DMS53 (cell line): Measurements from ENCODE around the gene IQSEC1.

Source experiments
- DNase-seq: peaks from one replicate; lab custom pipeline; 2025; lab: John Stamatoyannopoulos, UW

The IQSEC1 gene

GRCh38 chr3:13107661-13108060, 34.4 kb upstream of the IQSEC1 start:
- no peak for DNase-seq

GRCh38 chr3:13106308-13107001, 33.2 kb upstream of the IQSEC1 start:
- DNase-seq, result peak; percentile 76

- DNase-seq, result peak; percentile 20
Observed at GRCh38 chr3:13105896-13106250, 32.6 kb upstream of the IQSEC1 start.

DNA sequence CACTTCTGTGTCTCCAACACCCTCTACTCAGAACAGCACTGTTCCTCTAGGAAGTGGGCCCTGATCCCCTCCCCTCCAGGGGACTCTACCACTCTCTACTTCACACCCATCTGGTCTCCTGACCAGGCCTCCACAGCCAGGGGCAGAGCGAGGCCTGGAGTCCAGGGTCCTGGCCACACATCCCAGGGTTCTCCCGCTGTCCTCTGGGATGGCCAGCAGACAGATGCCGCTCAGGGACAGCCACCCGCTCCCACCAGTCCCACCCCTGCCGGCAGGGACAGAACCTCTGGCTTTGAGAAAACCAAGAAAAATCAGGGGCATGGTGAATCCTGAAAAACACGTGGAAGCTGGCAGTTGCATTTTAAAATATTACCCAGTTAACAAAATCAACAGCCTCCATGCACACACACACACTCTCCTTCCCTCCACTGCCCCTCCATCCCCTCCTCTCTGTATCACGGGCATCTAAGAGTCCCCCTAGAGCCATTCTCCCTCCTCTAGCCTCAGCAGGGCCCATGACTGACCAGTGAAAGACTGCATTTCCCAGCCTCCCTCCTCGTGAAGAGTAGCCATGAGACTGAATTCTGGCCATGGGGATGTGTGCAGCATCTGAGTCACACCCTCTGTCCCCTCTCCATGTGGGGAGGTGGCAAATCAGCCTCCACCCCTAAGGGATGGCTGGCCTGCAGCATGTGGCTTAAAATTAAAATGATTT, 32.1 kb upstream of the IQSEC1 start:
- no peak for DNase-seq

- DNase-seq, result no peak
Observed at GRCh38 chr3:13104511-13104910, 31.3 kb upstream of the IQSEC1 start.

DNA sequence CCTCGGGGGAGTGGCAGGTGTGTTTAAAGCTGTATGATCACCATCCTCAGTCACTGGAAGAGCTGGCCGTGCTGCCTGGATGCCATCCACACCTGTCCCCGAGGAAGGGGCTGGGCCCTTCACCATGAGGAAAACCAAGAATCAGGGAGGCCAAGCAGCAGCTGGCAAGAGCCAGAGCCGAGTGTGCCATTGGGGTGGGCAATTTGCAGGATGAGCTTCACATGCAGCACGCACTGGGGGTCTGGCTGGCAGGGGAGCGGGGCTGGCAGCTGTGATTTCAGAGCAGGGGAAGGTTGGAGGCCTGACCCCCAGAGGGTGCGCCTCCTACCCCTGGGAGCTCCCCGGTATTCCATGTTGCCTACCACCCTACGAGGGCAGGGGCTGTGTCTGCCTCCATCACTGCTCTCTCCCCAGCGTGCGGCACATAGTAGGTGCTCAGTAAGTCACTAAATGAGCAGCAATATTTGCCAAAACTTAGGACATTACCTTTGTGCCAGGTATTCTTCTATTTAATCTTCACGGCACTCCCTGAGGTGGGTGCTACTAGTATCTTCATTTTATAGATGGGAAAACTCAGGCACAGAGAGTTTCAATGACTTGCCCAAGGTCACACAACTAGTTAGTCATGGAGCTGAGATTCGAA, 30.3 kb upstream of the IQSEC1 start:
- DNase-seq, result no peak

DNA sequence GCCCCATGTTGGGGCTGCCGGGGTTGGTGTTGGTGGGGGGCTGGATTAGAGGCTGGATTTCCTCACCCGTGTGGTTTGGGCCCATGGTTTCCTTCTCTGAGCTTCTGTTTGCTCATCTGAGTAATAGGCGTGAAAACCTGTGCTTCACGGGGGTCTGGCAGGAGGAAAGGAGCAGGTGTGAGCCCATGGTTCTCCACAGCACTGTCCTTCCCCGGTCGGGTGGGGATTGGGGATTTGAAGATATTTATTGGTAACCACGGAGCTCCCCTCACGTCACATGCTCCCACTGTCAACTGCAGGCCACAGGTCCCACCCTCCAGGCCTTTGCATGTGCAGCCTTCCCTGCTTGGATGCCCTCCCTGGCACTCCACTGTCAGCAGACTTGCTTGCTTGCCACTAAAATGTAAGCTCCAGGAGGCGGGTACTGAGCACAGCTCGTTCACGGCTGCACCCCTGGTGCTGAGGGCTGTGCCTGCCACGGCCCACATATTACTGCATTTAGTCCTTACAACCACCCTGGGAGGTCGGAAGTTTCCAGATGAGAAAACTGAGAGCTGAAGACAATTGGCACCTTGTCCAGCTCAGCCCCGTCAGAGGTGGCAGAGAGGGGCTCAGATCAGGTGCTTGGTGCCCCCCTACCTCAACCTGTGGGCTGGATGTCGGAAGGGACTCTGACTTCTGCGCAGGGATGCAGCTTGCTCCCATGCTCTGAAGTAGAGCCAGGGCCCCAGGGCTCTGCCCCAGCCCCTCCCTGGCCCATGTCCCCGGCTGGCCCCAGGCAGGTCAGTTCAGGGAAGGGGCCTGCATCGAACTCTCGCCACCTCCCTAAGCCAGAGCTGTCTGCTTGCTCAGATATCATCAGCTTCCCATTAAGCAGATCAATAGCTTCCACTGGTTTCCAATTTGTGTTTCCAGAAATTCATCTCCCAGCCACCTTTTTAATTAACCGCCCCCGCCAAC, 29.4 kb upstream of the IQSEC1 start:
- DNase-seq, result no peak

DNA sequence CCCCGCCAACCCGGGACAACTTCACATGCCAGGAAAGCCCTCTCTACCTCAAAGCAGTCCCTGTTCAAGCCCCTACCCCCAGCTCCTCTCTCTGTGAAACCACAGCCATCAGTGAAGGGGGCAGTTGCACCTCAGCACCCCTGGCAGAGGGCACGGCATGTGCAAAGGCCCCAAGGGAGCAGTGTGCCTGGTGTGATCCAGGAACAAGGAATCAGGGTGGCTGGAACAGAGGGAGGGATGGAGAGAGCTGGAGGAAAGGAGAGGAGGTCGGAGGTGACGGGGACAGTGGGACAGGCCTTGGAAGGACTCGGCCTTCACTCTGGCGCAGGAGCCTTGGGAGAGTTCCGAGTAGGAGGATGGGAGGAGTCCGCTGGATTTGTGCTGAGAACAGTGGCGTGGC, 26.5 kb upstream of the IQSEC1 start:
- no peak for DNase-seq

GRCh38 chr3:13098192-13098988, 25.2 kb upstream of the IQSEC1 start:
- no peak for DNase-seq

GRCh38 chr3:13096356-13096755, 23.1 kb upstream of the IQSEC1 start:
- no peak for DNase-seq

GRCh38 chr3:13095408-13095937, 22.2 kb upstream of the IQSEC1 start:
- DNase-seq, result no peak

- DNase-seq, result no peak
Observed at GRCh38 chr3:13093687-13094086, 20.5 kb upstream of the IQSEC1 start.

DNA sequence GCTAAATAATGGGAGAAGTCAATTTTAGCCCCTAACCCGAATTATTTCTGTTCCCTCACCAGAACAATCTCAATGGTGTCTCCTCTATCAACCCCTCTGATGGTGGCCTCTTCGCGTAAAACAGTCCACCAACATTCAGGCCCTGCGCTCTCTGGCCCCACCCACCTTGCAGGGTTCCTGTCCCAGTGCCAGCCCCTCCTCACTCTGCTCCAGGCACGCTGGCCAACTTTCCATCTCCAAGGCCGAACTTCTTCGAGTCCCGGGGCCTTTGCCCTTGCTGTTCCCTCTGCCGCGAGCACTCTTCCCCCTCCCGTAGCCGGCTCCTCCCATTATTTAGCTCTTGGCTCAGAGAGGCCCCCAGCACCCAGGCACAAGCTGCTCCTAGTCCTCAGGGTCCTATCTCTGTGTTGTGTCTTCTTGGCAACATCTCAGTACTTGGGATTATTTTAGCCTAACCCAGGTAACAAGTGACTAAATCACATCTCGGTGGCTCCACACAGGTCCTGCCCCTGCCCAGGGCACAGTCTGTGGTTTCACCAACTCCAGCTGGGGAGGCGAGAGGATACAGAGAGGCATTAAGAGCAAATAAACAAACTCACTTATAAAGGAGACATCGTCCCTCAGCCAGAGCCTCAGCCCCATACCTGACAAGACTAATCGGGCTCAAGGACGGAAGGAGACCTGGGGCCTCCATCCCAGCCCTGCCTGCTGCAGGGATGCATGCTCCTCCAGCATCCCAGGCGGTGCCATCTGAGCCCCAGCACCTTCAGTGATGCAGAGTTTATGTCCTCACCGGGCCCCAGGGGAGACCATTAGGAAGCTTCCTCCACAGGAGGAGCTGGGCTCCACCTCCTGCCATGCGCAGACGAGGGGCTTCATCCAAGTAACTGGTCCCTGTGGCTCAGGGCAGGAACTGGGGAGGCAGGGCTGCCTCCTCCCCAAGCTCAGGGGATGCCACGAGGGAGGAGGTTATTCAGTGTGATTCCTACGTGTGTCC, 19.7 kb upstream of the IQSEC1 start:
- no peak for DNase-seq

DNA sequence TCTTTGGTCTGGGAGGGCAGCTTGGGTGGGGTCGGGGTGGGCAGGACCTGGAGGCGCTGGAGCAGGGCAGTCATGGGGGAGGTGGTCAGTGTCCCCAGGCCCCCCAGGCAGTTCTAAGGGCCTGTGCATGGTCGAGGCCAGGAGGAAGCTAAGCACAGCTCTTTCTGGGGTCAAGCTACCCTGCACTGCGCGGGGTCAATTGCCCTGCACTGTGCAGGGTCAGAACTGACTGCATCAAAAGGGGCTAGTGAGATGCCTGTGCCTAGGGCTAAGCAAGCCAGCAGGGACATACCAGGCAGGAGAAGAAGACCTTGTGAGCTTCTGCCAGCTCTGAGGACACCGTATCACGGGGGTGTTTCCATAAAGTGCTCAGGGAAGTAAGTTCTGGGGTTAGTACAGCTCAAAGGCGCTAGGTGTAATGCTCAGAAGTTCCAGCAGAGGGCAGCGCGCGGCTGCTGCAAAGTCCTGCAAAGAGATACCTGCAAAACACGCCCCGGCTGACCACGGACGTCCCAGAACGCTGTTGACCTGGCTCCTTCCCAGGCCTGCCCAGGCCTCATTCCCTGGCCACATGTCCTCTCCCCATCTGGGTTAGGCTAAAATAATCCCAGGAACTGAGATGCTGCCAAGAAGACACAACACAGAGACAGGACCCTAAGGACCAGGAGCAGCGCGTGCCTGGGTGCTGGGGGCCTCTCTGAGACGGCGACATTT, 18.8 kb upstream of the IQSEC1 start:
- peak; percentile 64 for DNase-seq

DNA sequence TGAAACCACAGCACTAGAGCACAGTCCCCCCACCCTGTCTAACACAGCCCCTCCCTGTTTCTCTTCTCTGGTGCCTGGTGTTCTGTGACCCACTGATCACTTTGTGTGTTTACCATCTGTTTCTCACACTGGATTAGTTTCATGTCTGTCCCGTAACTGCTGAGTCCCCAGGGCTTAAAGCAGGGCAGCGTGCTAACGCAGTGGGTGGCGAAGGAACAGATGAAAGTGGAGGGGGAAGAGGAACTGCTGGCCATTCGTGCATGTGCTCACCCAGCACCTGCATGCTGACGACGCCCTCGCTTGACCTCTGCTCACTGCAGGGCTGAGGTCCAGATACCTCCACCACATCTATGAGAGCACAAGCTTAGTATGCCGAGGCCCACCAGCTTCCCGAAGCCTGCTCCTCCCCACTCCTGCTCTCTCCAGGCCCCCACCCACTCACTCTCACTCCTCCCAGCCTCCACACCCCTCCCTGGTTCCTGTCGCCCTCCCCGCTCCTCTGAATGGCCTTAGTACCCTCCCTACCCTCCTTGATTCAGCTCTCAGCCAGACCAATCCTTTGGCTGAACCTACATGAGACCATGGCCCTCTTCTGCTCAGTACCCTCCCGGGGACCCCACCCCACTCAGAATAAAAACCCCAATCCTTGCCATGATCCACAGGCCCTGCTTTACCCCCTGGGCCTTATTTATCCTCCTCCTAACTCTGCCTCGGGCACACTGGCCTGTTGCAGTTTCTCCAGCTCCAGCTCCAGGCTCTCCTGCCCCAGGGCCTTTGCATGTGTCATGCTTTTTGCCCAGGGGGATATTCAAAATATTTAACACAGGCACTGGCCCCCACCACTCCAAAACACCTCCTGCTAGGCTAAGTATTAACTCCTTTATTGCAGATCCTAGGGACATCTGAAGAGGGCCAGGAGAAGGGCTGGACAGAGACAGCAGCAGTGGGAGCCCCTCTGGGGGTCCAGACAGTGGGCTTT, 15.1 kb upstream of the IQSEC1 start:
- no peak for DNase-seq

- DNase-seq, result no peak
Observed at GRCh38 chr3:13087320-13087990, 14.2 kb upstream of the IQSEC1 start.

DNA sequence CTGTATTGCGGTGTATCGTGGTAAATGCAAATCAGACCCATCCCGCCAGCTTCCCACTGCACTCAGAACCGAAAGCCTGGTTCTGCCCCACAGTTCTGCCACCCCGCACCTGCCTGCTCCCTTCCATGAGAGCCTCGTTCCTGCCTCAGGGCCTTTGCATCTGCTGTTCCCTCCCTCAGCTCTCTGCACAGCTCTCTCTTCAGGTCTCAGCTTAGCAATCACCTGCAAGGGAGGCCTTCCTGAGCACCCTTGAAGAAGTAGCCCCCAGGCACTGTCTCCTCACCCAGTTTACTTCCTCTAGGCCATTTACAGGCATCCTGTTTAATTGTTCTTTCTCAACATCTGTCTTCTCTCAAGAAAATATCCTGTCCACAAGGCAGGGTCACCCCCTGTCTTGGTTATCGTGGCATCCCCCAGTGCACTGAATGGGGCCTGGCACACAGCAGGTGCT, 13.3 kb upstream of the IQSEC1 start:
- DNase-seq, result no peak
